ENCODE data around the gene NAXD. TPM values are rescaled to one million over a fixed set of nuclear protein-coding genes. Genes with fewer than 3 reads are reported as not detected.

NAXD gene
- total and polyA plus RNA-seq, 10 of the 15 experiments (the other 5 are each of a cell fraction or from before 2014, with no cell fraction given), result 1.5 to 36.2 (median 23.8) TPM

DNA sequence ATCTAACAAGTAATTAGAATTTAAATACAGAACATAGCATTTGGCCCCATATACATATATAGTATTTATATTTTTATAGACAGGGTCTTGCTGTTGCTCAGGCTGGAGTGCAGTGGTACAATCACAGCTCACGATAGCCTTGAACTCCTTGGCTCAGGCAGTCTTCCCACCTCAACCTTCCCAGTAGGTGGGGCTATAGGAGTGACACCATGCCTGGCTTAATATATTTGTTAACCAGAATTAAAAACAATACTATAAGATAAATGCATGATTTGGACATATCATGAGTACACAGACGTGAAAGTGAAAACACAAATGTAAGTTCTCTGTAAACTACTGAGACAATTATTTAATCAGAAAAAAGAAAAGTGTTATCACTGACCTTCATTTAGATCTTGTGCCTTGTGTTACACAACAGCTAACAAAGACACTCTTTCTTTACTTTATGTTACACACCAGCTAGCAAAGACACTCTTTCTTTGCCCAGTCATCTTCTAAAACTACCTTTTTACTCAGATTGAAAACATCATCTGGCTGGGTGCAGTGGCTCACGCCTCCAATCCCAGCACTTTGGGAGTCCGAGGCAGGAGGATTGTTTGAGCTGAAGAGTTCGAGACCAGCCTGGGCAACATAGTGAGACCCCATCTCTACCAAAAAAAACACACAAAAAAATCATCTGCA lies 68.0 kb downstream of the NAXD start:
- peak; percentile 18 for FAIRE-seq
- H3K4me2 ChIP-seq (ENCODE audit: control insufficient read depth, insufficient read depth), result no peak overlapping the region
- no peak overlapping the region for H2AFZ ChIP-seq (ENCODE audit: control insufficient read depth, low read depth, low read length)
- H4K20me1 ChIP-seq (ENCODE audit: control insufficient read depth, insufficient read depth), result no peaks in the 10 kb centered on the region
- H3K27me3 ChIP-seq (replicated peaks in 1 of 2; ENCODE audit: control insufficient read depth in 2 of 2, insufficient read depth in 2 of 2, low read length in 1 of 2), result no peaks in the 10 kb centered on the region
- ChIA-PET POLR2A (interaction anchor here (0.7 to 0.9 kb wide), 2 partner anchors 28 to 32 kb away, joined by 3 read pairs; no protein-coding TSS in a partner anchor), CTCF (interaction anchor here (0.9 to 3.2 kb wide), 7 partner anchors 31 to 137 kb away, joined by 3 to 17 read pairs (median 3); no protein-coding TSS in a partner anchor), SMC1A (ENCODE audit: uncharacterized antibody, unreplicated experiment) (interaction anchor here (0.9 to 2.1 kb wide), 4 partner anchors 15 to 135 kb away, joined by 3 to 9 read pairs (median 4); no protein-coding TSS in a partner anchor), RAD21 (ENCODE audit: unreplicated experiment) (interaction anchor here (0.6 to 1.4 kb wide), 4 partner anchors 32 to 215 kb away, joined by 3 to 4 read pairs (median 3); no protein-coding TSS in a partner anchor)
- TF ChIP-seq, protein P1, sequence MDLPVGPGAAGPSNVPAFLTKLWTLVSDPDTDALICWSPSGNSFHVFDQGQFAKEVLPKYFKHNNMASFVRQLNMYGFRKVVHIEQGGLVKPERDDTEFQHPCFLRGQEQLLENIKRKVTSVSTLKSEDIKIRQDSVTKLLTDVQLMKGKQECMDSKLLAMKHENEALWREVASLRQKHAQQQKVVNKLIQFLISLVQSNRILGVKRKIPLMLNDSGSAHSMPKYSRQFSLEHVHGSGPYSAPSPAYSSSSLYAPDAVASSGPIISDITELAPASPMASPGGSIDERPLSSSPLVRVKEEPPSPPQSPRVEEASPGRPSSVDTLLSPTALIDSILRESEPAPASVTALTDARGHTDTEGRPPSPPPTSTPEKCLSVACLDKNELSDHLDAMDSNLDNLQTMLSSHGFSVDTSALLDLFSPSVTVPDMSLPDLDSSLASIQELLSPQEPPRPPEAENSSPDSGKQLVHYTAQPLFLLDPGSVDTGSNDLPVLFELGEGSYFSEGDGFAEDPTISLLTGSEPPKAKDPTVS (IDR thresholded peaks at IDR 0.05; ENCODE audit: low read depth, low read length), result no peak
- TF ChIP-seq, protein P2, sequence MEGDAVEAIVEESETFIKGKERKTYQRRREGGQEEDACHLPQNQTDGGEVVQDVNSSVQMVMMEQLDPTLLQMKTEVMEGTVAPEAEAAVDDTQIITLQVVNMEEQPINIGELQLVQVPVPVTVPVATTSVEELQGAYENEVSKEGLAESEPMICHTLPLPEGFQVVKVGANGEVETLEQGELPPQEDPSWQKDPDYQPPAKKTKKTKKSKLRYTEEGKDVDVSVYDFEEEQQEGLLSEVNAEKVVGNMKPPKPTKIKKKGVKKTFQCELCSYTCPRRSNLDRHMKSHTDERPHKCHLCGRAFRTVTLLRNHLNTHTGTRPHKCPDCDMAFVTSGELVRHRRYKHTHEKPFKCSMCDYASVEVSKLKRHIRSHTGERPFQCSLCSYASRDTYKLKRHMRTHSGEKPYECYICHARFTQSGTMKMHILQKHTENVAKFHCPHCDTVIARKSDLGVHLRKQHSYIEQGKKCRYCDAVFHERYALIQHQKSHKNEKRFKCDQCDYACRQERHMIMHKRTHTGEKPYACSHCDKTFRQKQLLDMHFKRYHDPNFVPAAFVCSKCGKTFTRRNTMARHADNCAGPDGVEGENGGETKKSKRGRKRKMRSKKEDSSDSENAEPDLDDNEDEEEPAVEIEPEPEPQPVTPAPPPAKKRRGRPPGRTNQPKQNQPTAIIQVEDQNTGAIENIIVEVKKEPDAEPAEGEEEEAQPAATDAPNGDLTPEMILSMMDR (IDR thresholded peaks at IDR 0.05 in 2 of 3, conservative IDR thresholded peaks at IDR 0.05 in 1 of 3; ENCODE audit: control insufficient read depth in 2 of 3, extremely low read depth in 1 of 3, insufficient read depth in 1 of 3, low read depth in 3 of 3, low read length in 3 of 3), result peak; percentile 28 to 36 (median 30); a peak in 4 of 6 replicates
- peak; percentile 39; the same call in 1 of the 2 replicates for TF ChIP-seq RAD21 (IDR thresholded peaks at IDR 0.05; ENCODE audit: insufficient read depth, low read depth, low read length)
- no peak overlapping the region for H3K4me3 ChIP-seq
- no peaks in the 10 kb centered on the region for H3K4me1 ChIP-seq (ENCODE audit: control insufficient read depth, insufficient read depth, low read length)
- no peak overlapping the region for H3K9ac ChIP-seq (ENCODE audit: control insufficient read depth, insufficient read depth, low read length)
- H3K36me3 ChIP-seq (ENCODE audit: control insufficient read depth in 2 of 2, insufficient read depth in 2 of 2, low read length in 1 of 2), result peaks cover 14 to 22% of the 10 kb centered on the region in 2 experiments; a peak in 3 of 4 replicates
- DNase-seq (ENCODE audit: low read depth, low spot score), result no peak
- no peaks in the 10 kb centered on the region for H3K79me2 ChIP-seq (ENCODE audit: control insufficient read depth, insufficient read depth, low read length)
- ATAC-seq, result peak; percentile 48; the same call in 2 of the 3 replicates
- WGBS (ENCODE audit: insufficient coverage, insufficient replicate concordance, low lambda C conversion rate, missing lambda C conversion rate), result 86% methylated on average over 5 of the region's 5 CpGs
- H3K9me3 ChIP-seq (replicated peaks; ENCODE audit: control insufficient read depth, insufficient read depth, low read length), result no peaks in the 10 kb centered on the region
- intact Hi-C loops (cut with micrococcal nuclease; ENCODE audit: unreplicated experiment) (no loop called here), in situ Hi-C loops (cut with MboI) (no loop called here)
- BruUV-seq (replicated peaks), result no TSS peak
- no peak overlapping the region for H3K27ac ChIP-seq (ENCODE audit: control insufficient read depth, insufficient read depth)
